Fibroblast of lung (primary cell): ENCODE data around the gene B3GNT2.

Experiments used
- EZH2 ChIP-seq: IDR thresholded peaks from 2 replicates; pipeline ENCODE4 v1.5.1; 2012; ENCODE audit warnings: low read length, control low read depth, mild to moderate bottlenecking; ENCODE audit errors: missing control alignments
- TF ChIP-seq, protein P1 (sequence below), 2 donors: IDR thresholded peaks in 1 of 2; conservative IDR thresholded peaks in 1 of 2; 1 replicate in 1 of 2; 2 replicates in 1 of 2; pipeline ENCODE4 v1.5.1; 2011 to 2012; ENCODE audit warnings: low read length in 2 of 2, control low read depth in 1 of 2, inconsistent platforms in 1 of 2, low read depth in 1 of 2, mild to moderate bottlenecking in 1 of 2

DNA sequence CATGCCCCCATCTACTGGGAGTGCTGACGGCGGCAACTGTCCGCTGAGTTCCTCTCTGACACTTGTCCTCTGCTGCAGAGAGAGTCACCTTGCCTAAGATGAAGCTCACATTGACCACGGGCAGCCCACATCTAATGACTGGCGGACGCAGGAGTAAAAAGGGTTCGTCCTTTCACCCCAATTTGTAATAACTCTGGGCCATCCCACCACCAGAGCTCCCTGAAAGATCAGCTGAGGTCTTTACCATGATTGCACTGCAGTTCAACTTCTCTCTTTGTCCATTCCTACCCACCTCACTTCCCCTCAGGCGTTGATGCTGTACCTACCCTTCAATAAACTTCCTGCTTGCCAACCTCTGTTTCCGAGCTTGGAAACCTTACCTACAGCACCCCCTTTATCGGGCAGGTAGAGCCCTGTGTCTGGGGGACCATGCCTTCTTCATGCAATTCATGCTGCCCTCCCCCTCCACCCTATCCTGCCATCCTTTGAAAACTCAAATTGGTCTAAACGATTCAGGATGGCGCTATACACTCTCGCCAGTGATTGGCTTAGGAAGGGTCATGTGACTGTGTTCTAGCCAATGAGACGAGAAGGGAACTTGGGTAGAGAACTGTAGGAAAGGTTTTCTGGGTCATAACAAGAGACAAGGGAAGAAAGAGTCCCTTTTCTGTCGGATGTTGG is 10.3 kb upstream of the B3GNT2 start:
- TF ChIP-seq EZH2: no peak
- TF ChIP-seq, protein P1, sequence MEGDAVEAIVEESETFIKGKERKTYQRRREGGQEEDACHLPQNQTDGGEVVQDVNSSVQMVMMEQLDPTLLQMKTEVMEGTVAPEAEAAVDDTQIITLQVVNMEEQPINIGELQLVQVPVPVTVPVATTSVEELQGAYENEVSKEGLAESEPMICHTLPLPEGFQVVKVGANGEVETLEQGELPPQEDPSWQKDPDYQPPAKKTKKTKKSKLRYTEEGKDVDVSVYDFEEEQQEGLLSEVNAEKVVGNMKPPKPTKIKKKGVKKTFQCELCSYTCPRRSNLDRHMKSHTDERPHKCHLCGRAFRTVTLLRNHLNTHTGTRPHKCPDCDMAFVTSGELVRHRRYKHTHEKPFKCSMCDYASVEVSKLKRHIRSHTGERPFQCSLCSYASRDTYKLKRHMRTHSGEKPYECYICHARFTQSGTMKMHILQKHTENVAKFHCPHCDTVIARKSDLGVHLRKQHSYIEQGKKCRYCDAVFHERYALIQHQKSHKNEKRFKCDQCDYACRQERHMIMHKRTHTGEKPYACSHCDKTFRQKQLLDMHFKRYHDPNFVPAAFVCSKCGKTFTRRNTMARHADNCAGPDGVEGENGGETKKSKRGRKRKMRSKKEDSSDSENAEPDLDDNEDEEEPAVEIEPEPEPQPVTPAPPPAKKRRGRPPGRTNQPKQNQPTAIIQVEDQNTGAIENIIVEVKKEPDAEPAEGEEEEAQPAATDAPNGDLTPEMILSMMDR (conservative IDR thresholded peaks at IDR 0.05 in 1 of 2, IDR thresholded peaks at IDR 0.05 in 1 of 2; ENCODE audit: low read depth in 1 of 2, low read length in 2 of 2): no peak
